Metanephros (tissue), 1 donor: ENCODE results near the gene SLC20A1. TPM values are rescaled to one million over a fixed set of nuclear protein-coding genes. Genes with fewer than 3 reads are reported as not detected.

ENCODE experiments used
- total RNA-seq: library from RNA; depleted of rRNA; stranded (reverse); fragments of >200 nt; gene quantifications from one replicate; pipeline ENCODE4 v1.2.3, GENCODE V29; 2014

SLC20A1 gene, protein sequence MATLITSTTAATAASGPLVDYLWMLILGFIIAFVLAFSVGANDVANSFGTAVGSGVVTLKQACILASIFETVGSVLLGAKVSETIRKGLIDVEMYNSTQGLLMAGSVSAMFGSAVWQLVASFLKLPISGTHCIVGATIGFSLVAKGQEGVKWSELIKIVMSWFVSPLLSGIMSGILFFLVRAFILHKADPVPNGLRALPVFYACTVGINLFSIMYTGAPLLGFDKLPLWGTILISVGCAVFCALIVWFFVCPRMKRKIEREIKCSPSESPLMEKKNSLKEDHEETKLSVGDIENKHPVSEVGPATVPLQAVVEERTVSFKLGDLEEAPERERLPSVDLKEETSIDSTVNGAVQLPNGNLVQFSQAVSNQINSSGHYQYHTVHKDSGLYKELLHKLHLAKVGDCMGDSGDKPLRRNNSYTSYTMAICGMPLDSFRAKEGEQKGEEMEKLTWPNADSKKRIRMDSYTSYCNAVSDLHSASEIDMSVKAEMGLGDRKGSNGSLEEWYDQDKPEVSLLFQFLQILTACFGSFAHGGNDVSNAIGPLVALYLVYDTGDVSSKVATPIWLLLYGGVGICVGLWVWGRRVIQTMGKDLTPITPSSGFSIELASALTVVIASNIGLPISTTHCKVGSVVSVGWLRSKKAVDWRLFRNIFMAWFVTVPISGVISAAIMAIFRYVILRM
- total RNA-seq = 52.1 TPM

DNA sequence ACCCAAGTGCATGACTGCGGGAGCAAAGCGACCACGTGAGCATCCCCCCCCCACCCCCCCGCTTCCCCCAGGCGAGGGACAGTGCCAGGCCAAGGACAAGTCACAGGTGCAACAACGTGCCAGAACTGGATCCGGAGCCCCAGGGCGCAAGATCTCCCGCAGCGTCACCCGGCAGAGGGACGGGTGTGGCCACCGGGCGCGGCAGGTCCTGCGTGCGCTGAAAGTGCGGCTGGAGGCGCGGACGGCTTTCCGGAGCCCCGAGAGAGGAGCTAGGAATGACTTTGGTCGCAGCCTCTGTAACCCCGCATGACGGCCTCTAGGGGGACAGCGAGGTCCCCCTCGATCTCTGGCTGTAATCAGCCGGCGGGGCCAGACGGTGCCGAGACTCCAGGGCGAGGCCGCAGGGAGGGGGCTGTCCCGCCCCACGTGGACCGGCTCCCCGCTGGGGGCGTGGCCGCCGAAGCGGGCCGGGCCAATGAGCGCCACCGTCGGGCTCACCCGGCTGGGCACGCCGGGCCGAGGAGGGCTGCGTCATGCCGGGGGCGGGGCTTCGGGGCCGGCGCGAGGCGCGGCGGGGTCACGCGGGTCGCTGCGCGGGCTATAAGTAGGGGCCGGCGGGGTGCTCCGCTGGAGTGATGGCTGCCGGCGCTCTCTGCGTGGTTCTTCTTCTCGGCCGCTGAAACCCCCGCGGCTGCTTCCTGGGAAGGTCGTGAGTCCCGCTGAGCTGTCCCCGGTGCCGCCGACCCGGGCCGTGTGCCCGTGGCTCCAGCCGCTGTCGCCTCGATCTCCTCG is at the start of gene SLC20A1:
Gene SLC20A1 (plus strand): TSS at position 630 of the 792 bp plus-strand sequence. CDS start 890 bp downstream, outside the sequence.

Other genes starting within 250 kb of the SLC20A1 start
- gene RGPD8, start 212.3 kb upstream of the SLC20A1 start, total RNA-seq = 20.2 TPM
- 21.4 TPM for gene TTL, start 163.8 kb upstream of the SLC20A1 start, total RNA-seq
- 23.8 TPM for gene POLR1B, start 103.5 kb upstream of the SLC20A1 start, total RNA-seq
- 23.1 TPM for gene CHCHD5, start 61.3 kb upstream of the SLC20A1 start, total RNA-seq
- not detected for gene NT5DC4, start 75.1 kb downstream of the SLC20A1 start, total RNA-seq
- 8.2 TPM for gene CKAP2L, start 118.7 kb downstream of the SLC20A1 start, total RNA-seq
- gene IL1A, start 138.6 kb downstream of the SLC20A1 start, total RNA-seq = 0.41 TPM
- 0.88 TPM for gene IL1B, start 190.8 kb downstream of the SLC20A1 start, total RNA-seq